SJCRH30 (cell line): ENCODE data around the gene GRB10. TPM values are rescaled to one million over a fixed set of nuclear protein-coding genes. Genes with fewer than 3 reads are reported as not detected.
A peak's percentile ranks its signal among the peaks of the same experiment; 100 is the strongest.

Source experiments
- DNase-seq, 2 experiments: peaks; one replicate each; pipeline ENCODE4 v3.0.0-alpha.2; 2015 to 2020
- H3K27ac ChIP-seq: fragments of 250-450 bp; sonication (Bioruptor Pico); 2 replicates; pipeline ENCODE4 v1.5.1; 2020; ENCODE audit warnings: mild to moderate bottlenecking, moderate library complexity
- H3K27me3 ChIP-seq: fragments of 250-450 bp; sonication (Bioruptor Pico); 2 replicates; pipeline ENCODE4 v1.5.1; 2020; ENCODE audit warnings: mild to moderate bottlenecking, moderate library complexity
- H3K36me3 ChIP-seq: fragments of 250-450 bp; sonication (Bioruptor Pico); 2 replicates; pipeline ENCODE4 v1.5.1; 2020; ENCODE audit warnings: mild to moderate bottlenecking, moderate library complexity
- H3K4me1 ChIP-seq: fragments of 250-450 bp; sonication (Bioruptor Pico); 2 replicates; pipeline ENCODE4 v1.5.1; 2020; ENCODE audit warnings: mild to moderate bottlenecking, moderate library complexity
- H3K4me3 ChIP-seq: fragments of 250-450 bp; sonication (Bioruptor Pico); 2 replicates; pipeline ENCODE4 v1.5.1; 2020; ENCODE audit warnings: mild to moderate bottlenecking, moderate library complexity
- H3K9me3 ChIP-seq: fragments of 250-450 bp; sonication (Bioruptor Pico); replicated peaks from 2 replicates; pipeline ENCODE4 v1.5.1; 2020; ENCODE audit warnings: mild to moderate bottlenecking, moderate library complexity
- total RNA-seq: library from RNA; depleted of rRNA; stranded (reverse); fragments of >200 nt; shearing (Covaris generic); gene quantifications from 2 replicates; pipeline ENCODE4 v1.2.3, GENCODE V29; 2014

GRB10 gene
- total RNA-seq, 1 experiment from 2014 or later: 0.95 TPM

GRCh38 chr7:50631100-50631499 is 151.6 kb downstream of the GRB10 start:
- no peaks in the 10 kb centered on the region for H3K36me3 ChIP-seq
- H3K4me3 ChIP-seq: no peak overlapping the region
- no peaks in the 10 kb centered on the region for H3K9me3 ChIP-seq

DNA sequence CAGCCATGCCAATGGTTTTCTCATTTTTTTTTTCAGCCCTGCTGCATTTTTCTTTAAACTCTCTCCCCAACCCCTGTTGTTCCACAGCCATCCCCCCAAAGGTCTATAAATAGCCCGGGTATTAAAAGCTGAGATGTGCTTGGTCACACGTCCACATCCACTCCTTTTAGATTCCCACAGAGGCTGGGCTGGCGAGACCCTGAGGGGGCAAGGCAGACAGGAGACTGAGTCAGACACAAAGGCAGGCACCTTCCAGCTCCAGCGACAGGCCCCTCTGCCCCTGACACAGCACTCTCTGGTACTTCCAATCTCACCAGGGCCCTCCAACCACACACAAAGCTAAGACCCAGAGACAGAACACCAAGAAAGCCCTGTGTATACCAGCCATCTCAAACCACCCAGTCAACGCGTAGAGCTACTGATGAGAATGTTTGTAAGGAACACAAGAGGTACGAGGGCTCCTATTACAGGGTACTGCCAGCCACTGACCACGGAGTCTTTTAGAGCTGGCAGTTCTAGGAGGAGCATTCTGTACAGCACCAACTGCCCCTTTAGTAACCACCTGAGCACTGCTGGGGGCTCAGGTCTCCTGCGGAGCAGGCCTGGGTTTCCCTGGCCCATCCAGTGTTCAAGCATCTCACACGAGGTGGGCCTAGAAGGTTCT is 153.3 kb downstream of the GRB10 start:
- H3K9me3 ChIP-seq: no peaks in the 10 kb centered on the region
- no peaks in the 10 kb centered on the region for H3K36me3 ChIP-seq
- H3K27ac ChIP-seq: no peak overlapping the region
- peaks cover 11% of the 10 kb centered on the region; the same call in 1 of the 2 replicates for H3K27me3 ChIP-seq
- no peaks in the 10 kb centered on the region for H3K4me1 ChIP-seq
- no peak for DNase-seq
- H3K4me3 ChIP-seq: no peak overlapping the region

More at GRCh38 chr7:50631100-50631499, 151.6 kb downstream of the GRB10 start:
- Histone ChIP-seq H3K27me3 (peaks cover 7% of the 10 kb centered on the region; the same call in 1 of the 2 replicates), H3K4me1 (no peaks in the 10 kb centered on the region), H3K27ac (no peak overlapping the region)
- DNase-seq: no peak

GRCh38 chr7:50628434-50629084 is 154.1 kb downstream of the GRB10 start:
- Histone ChIP-seq H3K36me3 (no peaks in the 10 kb centered on the region), H3K27ac (no peak overlapping the region), H3K9me3 (no peaks in the 10 kb centered on the region), H3K27me3 (peaks cover 11% of the 10 kb centered on the region; the same call in 1 of the 2 replicates), H3K4me3 (no peak overlapping the region), H3K4me1 (no peaks in the 10 kb centered on the region)
- DNase-seq: no peak

DNA sequence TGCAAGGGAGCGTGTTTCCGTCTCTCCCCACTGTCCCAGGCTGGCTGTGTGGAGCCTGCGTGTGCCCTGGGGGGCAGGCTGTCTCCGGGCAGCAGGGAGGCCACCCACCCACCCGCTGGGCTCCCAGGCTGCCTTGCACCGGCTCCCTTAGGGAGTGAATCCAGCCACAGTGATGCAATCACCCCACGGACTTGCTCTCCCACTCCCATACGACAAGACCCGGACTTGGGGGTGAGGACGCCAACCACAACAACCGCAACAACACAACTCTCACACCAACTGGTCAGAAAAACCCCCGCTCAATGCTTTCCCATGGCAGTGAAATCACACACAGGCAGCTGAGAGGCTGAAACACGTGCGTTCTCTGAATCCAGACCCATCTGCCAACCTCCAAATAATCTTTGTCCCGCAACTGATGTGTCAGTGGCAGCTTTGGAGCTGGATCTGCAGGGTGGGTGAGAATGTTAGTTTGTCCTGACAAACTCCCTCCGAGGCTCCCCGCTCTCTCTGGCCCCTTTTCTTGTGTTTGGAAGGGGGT is 154.8 kb downstream of the GRB10 start:
- DNase-seq: no peak
- H3K4me1 ChIP-seq: no peaks in the 10 kb centered on the region
- H3K27ac ChIP-seq: no peak overlapping the region
- H3K9me3 ChIP-seq: no peaks in the 10 kb centered on the region
- peaks cover 11% of the 10 kb centered on the region; the same call in 1 of the 2 replicates for H3K27me3 ChIP-seq
- H3K36me3 ChIP-seq: no peaks in the 10 kb centered on the region
- no peak overlapping the region for H3K4me3 ChIP-seq

- DNase-seq: no peak
- H3K27me3 ChIP-seq: peaks cover 11% of the 10 kb centered on the region; the same call in 1 of the 2 replicates
- no peaks in the 10 kb centered on the region for H3K9me3 ChIP-seq
- no peak overlapping the region for H3K4me3 ChIP-seq
- H3K27ac ChIP-seq: no peak overlapping the region
- no peaks in the 10 kb centered on the region; the same call in 1 of the 2 replicates for H3K4me1 ChIP-seq
- H3K36me3 ChIP-seq: no peaks in the 10 kb centered on the region
These were observed 156.4 kb downstream of the GRB10 start for GRCh38 chr7:50626286-50626685.

DNA sequence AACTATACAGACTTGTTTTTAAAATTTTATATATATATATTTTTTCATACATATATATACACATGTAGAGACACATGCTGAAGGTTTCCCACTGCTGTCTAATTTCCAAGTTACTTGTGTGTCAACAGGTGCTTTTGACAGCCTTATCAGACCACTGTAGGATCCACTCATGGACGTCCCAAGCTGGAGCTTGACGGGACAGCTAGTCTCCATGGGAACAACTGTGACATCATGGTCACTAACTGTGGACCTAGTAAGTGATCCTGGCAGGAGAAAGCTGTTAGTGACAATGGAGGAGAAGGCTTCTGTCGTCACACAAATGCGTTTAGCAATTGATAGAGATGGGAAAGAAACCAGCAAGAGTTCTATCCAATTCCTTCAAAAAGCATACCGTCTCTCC is 157.3 kb downstream of the GRB10 start:
- H3K9me3 ChIP-seq: no peaks in the 10 kb centered on the region
- peaks cover 11% of the 10 kb centered on the region; the same call in 1 of the 2 replicates for H3K27me3 ChIP-seq
- DNase-seq: no peak
- no peaks in the 10 kb centered on the region for H3K36me3 ChIP-seq
- no peaks in the 10 kb centered on the region; the same call in 1 of the 2 replicates for H3K4me1 ChIP-seq
- no peak overlapping the region for H3K27ac ChIP-seq
- no peak overlapping the region for H3K4me3 ChIP-seq

GRCh38 chr7:50622821-50623220 is 159.9 kb downstream of the GRB10 start:
- H3K4me3 ChIP-seq: no peak overlapping the region
- no peaks in the 10 kb centered on the region for H3K9me3 ChIP-seq
- H3K27ac ChIP-seq: no peak overlapping the region
- 0 out of 2 replicates have a peak, but pooled peaks cover 7% of the 10 kb centered on the region for H3K27me3 ChIP-seq
- H3K4me1 ChIP-seq: no peaks in the 10 kb centered on the region; the same call in 1 of the 2 replicates
- DNase-seq: no peak
- no peaks in the 10 kb centered on the region for H3K36me3 ChIP-seq

- Histone ChIP-seq H3K4me3 (no peak overlapping the region), H3K27ac (no peak overlapping the region), H3K27me3 (0 out of 2 replicates have a peak, but pooled peaks cover 11% of the 10 kb centered on the region), H3K36me3 (no peaks in the 10 kb centered on the region), H3K4me1 (no peaks in the 10 kb centered on the region; the same call in 1 of the 2 replicates), H3K9me3 (no peaks in the 10 kb centered on the region)
- peak; percentile 39 to 45 for DNase-seq
These were observed 160.7 kb downstream of the GRB10 start for GRCh38 chr7:50621973-50622490.

DNA sequence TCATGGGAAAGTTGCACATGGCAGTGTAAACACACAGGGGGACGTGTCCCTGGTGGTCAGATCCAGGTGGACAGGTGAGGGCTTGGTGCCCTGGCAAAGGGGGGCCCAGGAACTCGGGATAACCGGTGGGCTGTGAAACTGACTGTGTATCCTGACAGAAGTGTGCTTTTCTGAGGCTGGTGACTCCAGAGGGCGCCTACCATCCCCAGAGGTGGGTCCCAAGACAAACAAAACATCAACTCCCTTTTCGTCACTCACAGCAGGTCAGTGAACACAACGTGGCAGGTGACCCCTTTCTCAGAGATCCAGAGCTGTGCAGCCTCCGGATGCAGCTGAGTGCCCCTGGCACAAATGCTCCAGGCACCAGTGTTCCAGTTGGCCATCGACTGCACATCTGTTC is 161.5 kb downstream of the GRB10 start:
- Histone ChIP-seq H3K27ac (no peak overlapping the region), H3K9me3 (no peaks in the 10 kb centered on the region), H3K4me3 (no peak overlapping the region), H3K27me3 (0 out of 2 replicates have a peak, but pooled peaks cover 9% of the 10 kb centered on the region), H3K4me1 (no peaks in the 10 kb centered on the region; the same call in 1 of the 2 replicates), H3K36me3 (no peaks in the 10 kb centered on the region)
- no peak for DNase-seq

DNA sequence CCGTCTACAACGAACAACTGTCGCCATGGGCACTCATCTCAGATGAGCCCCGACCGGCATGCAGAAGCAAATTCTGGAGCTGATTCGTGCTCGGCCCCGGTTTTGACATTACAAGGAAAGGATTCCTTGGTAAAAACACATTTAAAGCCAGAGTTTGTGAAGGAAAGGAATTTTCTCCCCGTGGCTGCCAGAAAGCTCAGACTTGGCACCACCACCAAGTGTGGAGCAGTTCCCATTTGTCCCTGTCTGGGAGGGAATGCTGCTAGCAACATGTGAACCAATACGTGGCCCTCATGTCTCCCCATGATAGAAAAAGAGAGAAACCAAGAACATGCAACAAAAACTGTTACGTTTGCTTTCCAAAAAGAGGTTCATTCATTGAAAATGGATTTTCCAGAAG is 162.3 kb downstream of the GRB10 start:
- Histone ChIP-seq H3K4me1 (no peaks in the 10 kb centered on the region; the same call in 1 of the 2 replicates), H3K4me3 (no peak overlapping the region), H3K27me3 (0 out of 2 replicates have a peak, but pooled peaks cover 4% of the 10 kb centered on the region), H3K9me3 (no peaks in the 10 kb centered on the region), H3K27ac (no peak overlapping the region), H3K36me3 (no peaks in the 10 kb centered on the region)
- no peak for DNase-seq

GRCh38 chr7:50619684-50620083 is 163.0 kb downstream of the GRB10 start:
- no peaks in the 10 kb centered on the region; the same call in 1 of the 2 replicates for H3K4me1 ChIP-seq
- 0 out of 2 replicates have a peak, but pooled peaks cover 4% of the 10 kb centered on the region for H3K27me3 ChIP-seq
- H3K9me3 ChIP-seq: no peaks in the 10 kb centered on the region
- H3K4me3 ChIP-seq: no peak overlapping the region
- H3K36me3 ChIP-seq: no peaks in the 10 kb centered on the region
- DNase-seq: no peak
- H3K27ac ChIP-seq: no peak overlapping the region

- H3K36me3 ChIP-seq: no peaks in the 10 kb centered on the region
- H3K27me3 ChIP-seq: 0 out of 2 replicates have a peak, but pooled peaks cover 4% of the 10 kb centered on the region
- no peaks in the 10 kb centered on the region; the same call in 1 of the 2 replicates for H3K4me1 ChIP-seq
- H3K9me3 ChIP-seq: no peaks in the 10 kb centered on the region
- no peak for DNase-seq
- no peak overlapping the region for H3K4me3 ChIP-seq
- no peak overlapping the region for H3K27ac ChIP-seq
These were observed 164.4 kb downstream of the GRB10 start for GRCh38 chr7:50618281-50618680.

GRCh38 chr7:50615519-50616080 is 167.1 kb downstream of the GRB10 start:
- Histone ChIP-seq H3K4me1 (no peaks in the 10 kb centered on the region), H3K27me3 (peaks cover 4% of the 10 kb centered on the region; the same call in 1 of the 2 replicates), H3K4me3 (no peak overlapping the region), H3K27ac (no peak overlapping the region), H3K36me3 (no peaks in the 10 kb centered on the region), H3K9me3 (no peaks in the 10 kb centered on the region)
- DNase-seq: no peak

- Histone ChIP-seq H3K4me1 (no peaks in the 10 kb centered on the region), H3K27ac (no peak overlapping the region)
- no peak for DNase-seq
These were observed 167.8 kb downstream of the GRB10 start for GRCh38 chr7:50614721-50615518.

More at GRCh38 chr7:50614721-50615518, 167.8 kb downstream of the GRB10 start:
- no peaks in the 10 kb centered on the region for H3K36me3 ChIP-seq
- no peaks in the 10 kb centered on the region for H3K9me3 ChIP-seq
- H3K4me3 ChIP-seq: no peak overlapping the region
- peaks cover 4% of the 10 kb centered on the region; the same call in 1 of the 2 replicates for H3K27me3 ChIP-seq
